DMS114 treated with DMSO at 0.1 percent for 48 hours (cell line): ENCODE data around the gene SNAI1.

Experiments used
- DNase-seq: peaks from one replicate; lab custom pipeline; 2025; ENCODE audit not compliant: unreplicated experiment; lab: John Stamatoyannopoulos, UW

SNAI1 gene

DNA sequence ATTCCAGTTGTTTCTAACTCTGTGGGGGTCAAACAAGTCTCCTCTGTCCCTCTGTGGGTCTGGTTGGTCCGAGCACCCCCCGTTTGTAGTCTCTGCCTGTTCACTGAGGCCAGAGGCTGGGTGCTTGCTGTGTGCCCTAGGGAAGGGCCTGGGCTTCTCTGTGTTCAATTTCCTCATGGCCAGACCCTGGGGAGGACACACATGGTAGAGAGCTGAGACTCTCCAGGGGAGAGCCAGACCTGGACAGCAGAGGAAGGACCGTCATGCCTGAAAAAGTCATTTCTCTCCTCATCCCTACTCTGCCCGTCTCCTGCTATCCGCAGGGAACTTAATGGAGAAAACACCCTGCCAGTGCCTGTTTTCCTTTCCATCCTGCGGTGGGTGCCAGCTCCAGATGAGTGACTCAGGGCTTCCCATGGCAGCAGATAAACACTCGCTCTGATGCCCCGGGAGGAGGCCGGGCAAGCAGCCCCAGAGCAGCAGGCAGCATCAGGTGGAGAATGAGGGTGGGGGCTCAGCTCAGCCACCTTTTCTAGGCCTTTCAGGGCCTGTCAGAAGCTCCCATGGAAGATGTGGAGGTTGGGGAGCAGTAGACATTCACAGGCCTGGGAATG lies 51.9 kb downstream of the SNAI1 start:
- DNase-seq = no peak

DNA sequence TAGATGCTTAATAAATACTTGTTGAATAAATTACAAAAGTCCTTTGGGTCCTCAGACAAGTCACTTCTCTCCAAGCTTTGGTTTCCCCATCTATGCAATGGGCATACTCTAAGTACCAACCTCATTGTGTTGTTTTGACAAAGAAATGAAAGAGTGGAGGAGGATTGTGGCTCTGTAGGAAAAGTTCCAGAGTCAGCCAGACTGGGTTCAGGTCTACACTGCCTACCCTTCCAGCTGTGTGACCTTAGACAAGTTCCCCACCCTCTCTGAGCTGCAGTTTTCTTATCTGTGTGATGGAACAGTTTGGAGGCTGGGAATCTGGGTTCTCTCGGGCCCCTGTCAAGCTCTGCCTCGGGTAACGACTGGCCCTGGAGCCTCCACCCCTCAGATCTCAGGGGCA lies 53.9 kb downstream of the SNAI1 start:
- DNase-seq = no peak

DNA sequence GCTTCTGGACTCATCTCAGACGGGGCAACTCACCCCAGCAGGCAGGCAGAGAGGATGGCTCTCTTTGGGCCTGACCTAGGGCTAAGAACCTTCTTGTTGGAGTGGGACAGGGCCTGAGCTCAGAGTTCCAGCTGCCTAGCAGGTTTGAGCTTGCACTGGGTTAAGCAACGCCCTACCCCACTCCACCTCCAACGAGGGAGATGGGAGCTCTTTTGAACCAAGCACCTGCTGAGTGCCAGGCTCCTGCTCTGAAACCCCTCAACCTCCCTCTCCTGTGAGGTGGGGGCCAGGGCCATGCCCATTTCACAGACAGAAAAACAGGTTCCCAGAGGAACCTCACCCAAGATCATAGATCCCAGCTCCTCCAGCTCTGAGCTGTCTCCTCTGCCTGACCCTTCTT lies 54.3 kb downstream of the SNAI1 start:
- no peak for DNase-seq

DNA sequence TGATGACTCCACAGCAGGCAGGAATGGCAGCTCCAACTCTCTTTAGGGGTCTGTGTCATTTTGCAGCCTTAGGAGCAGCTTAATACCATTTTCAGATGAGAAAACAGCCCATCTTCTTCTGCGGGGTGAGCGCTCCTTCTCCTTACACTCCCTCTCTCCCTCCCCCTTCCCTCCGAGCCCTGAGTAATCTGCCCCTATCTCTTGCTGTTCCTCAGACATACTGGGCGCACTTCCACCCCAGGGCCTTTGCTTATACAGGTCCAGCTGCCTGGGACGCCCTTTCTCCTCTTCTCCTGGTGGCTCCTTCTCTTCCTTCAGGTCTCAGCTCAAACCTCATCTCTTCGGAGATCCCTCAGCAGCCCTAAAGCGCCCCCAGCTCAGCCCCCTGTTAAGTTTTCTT lies 54.8 kb downstream of the SNAI1 start:
- DNase-seq = no peak

DNA sequence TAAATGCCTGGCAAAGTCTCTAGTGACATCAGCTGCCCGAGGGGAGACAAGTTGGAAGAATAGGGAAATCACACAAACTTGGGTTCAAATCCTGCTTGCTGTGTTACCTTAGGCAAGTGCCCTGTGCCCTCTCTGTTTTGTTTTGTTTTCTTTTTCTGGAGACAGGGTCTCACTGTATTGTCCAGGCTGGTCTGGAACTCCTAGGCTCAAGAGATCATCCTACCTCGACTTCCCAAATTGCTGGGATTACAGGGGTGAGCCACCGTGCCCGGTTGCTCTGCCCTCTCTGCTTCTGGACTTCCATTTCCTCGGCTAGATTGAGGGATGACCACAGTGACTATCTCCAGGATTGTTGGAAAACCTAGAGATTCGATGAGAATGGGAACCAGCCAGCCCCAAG lies 55.4 kb downstream of the SNAI1 start:
- no peak for DNase-seq
